HCT116 (cell line): ENCODE measurements around the gene MCF2L. TPM values are rescaled to one million over a fixed set of nuclear protein-coding genes. Genes with fewer than 3 reads are reported as not detected.

Source experiments
- ATAC-seq: fragments of 200-7000 bp; cut with Tn5 transposase; 2 replicates; pipeline ENCODE4 v1.9.1; 2020; ENCODE audit warnings: mild to moderate bottlenecking, moderate library complexity
- BruUV-seq: library from RNA; stranded (reverse); fragments of 400-500 nt; replicated peaks from 2 replicates; lab custom pipeline; 2021; lab: Mats Ljungman, UMichigan
- CTCF ChIA-PET: fragments of 300-600 bp; sonication (Branson Sonifier 250); formaldehyde crosslinking; loops from one replicate; lab custom pipeline; 2021; ENCODE audit warnings: antibody characterized with exemption; lab: Charles Lee
- POLR2A ChIA-PET: fragments of 300-600, 350-600 bp; sonication (Branson Sonifier 250); formaldehyde crosslinking; loops from one replicate; lab custom pipeline; 2021; ENCODE audit warnings: antibody characterized with exemption; lab: Charles Lee
- RAD21 ChIA-PET, 2 experiments: fragments of 300-600 bp; sonication (Branson Sonifier 250); formaldehyde crosslinking; loops; one replicate each; lab custom pipeline; 2023; ENCODE audit warnings: low total read pairs in 2 of 2; ENCODE audit not compliant: uncharacterized antibody in 2 of 2, unreplicated experiment in 2 of 2, low non-redundant PET in 1 of 2; lab: Charles Lee
- DNase-seq: peaks from one replicate; pipeline ENCODE4 v3.0.0-alpha.2; 2010; ENCODE audit warnings: low read depth, low spot score
- H2AFZ ChIP-seq: fragments of 200-600 bp; shearing (Covaris generic), sonication (generic); 2 replicates; pipeline ENCODE4 v1.6.1; 2017; ENCODE audit warnings: low read depth, mixed run types, mixed read lengths, antibody characterized with exemption, low read length; ENCODE audit not compliant: poor library complexity, severe bottlenecking
- H3K27ac ChIP-seq: 2 replicates; pipeline ENCODE4 v1.5.1; 2012; ENCODE audit warnings: low read depth, low read length
- H3K27me3 ChIP-seq: fragments of 200-600 bp; sonication (generic); 2 replicates; pipeline ENCODE4 v1.6.1; 2016; ENCODE audit warnings: mixed run types, low read length, mixed read lengths; ENCODE audit not compliant: insufficient read depth
- H3K36me3 ChIP-seq, 2 experiments: fragments of 200-500 bp in 1 of 2; fragments of 200-600 bp in 1 of 2; sonication (Bioruptor generic) in 1 of 2; sonication (generic) in 1 of 2; 2 replicates each; pipeline versions ENCODE4 v1.5.1 to v1.6.1; 2014 to 2016; ENCODE audit warnings: low read length in 2 of 2, inconsistent platforms in 1 of 2, mixed read lengths in 1 of 2, mixed run types in 1 of 2; ENCODE audit not compliant: insufficient read depth in 2 of 2, control insufficient read depth in 1 of 2
- H3K4me1 ChIP-seq, 2 experiments: fragments of 200-600 bp in 1 of 2; sonication (generic) in 1 of 2; 2 replicates each; pipeline versions ENCODE4 v1.5.1 to v1.6.1; 2012 to 2017; ENCODE audit warnings: low read length in 2 of 2, inconsistent platforms in 1 of 2, mild to moderate bottlenecking in 1 of 2, mixed read lengths in 1 of 2, mixed run types in 1 of 2, moderate library complexity in 1 of 2; ENCODE audit not compliant: insufficient read depth in 2 of 2, control insufficient read depth in 1 of 2
- H3K4me2 ChIP-seq: fragments of 200-600 bp; sonication (generic); 2 replicates; pipeline ENCODE4 v1.6.1; 2017; ENCODE audit warnings: mixed run types, low read length, mixed read lengths
- H3K4me3 ChIP-seq, 2 experiments: fragments of 200-600 bp in 1 of 2; sonication (generic) in 1 of 2; replicated peaks in 1 of 2; 2 replicates each; pipeline ENCODE4 v1.5.1; 2011 to 2016; ENCODE audit warnings: low read length in 2 of 2, control low read depth in 1 of 2, low read depth in 1 of 2, mild to moderate bottlenecking in 1 of 2, mixed read lengths in 1 of 2, mixed run types in 1 of 2
- H3K79me2 ChIP-seq: fragments of 200-600 bp; sonication (generic); 2 replicates; pipeline ENCODE4 v1.6.1; 2017; ENCODE audit warnings: mild to moderate bottlenecking, mixed run types, low read length, moderate library complexity, mixed read lengths; ENCODE audit not compliant: insufficient read depth
- H3K9ac ChIP-seq: fragments of 200-600 bp; sonication (generic); 2 replicates; pipeline ENCODE4 v1.6.1; 2016; ENCODE audit warnings: low read length, mixed read lengths
- H3K9me2 ChIP-seq: fragments of 200-600 bp; sonication (generic), shearing (Covaris generic); 2 replicates; pipeline ENCODE4 v1.6.1; 2017; ENCODE audit warnings: mixed run types, mild to moderate bottlenecking, moderate library complexity; ENCODE audit not compliant: insufficient read depth
- H3K9me3 ChIP-seq, 2 experiments: fragments of 200-500 bp in 1 of 2; fragments of 200-600 bp in 1 of 2; sonication (Bioruptor generic) in 1 of 2; sonication (generic) in 1 of 2; 2 replicates each; pipeline ENCODE4 v1.6.1; 2014 to 2017; ENCODE audit warnings: low read length in 2 of 2, mixed read lengths in 2 of 2, inconsistent platforms in 1 of 2, low read depth in 1 of 2, mild to moderate bottlenecking in 1 of 2, mixed run types in 1 of 2, moderate library complexity in 1 of 2; ENCODE audit not compliant: control insufficient read depth in 1 of 2, insufficient read depth in 1 of 2
- H4K20me1 ChIP-seq: fragments of 200-600 bp; sonication (generic), shearing (Covaris generic); 2 replicates; pipeline ENCODE4 v1.6.1; 2017; ENCODE audit warnings: mixed run types, mild to moderate bottlenecking, moderate library complexity; ENCODE audit not compliant: insufficient read depth
- CEBPB ChIP-seq: IDR thresholded peaks from 2 replicates; pipeline ENCODE4 v1.6.1; 2012; ENCODE audit warnings: low read depth
- EGR1 ChIP-seq: IDR thresholded peaks from 2 replicates; pipeline ENCODE4 v1.6.1; 2012; ENCODE audit warnings: low read depth
- ELF1 ChIP-seq: IDR thresholded peaks from 2 replicates; pipeline ENCODE4 v1.6.1; 2012; ENCODE audit warnings: low read depth, borderline replicate concordance
- EZH2 ChIP-seq: fragments of 200-600 bp; sonication (generic); IDR thresholded peaks from 2 replicates; pipeline ENCODE4 v1.6.1; 2017; ENCODE audit warnings: antibody characterized with exemption, mixed run types
- EZH2phosphoT487 ChIP-seq: fragments of 200-600 bp; IDR thresholded peaks from 2 replicates; pipeline ENCODE4 v1.6.1; 2018; ENCODE audit warnings: antibody characterized with exemption, borderline replicate concordance
- FOSL1 ChIP-seq: IDR thresholded peaks from 2 replicates; pipeline ENCODE4 v1.6.1; 2012; ENCODE audit warnings: low read depth
- POLR2A ChIP-seq: IDR thresholded peaks from 2 replicates; pipeline ENCODE4 v1.7.0; 2011; ENCODE audit warnings: borderline replicate concordance; ENCODE audit not compliant: insufficient read depth, insufficient read length; ENCODE audit errors: extremely low read depth
- RAD21 ChIP-seq: IDR thresholded peaks from 2 replicates; pipeline ENCODE4 v1.6.1; 2012; ENCODE audit warnings: low read depth, mild to moderate bottlenecking
- SP1 ChIP-seq: IDR thresholded peaks from 2 replicates; pipeline ENCODE4 v1.6.1; 2012; ENCODE audit warnings: low read depth
- TCF7L2 ChIP-seq: IDR thresholded peaks from 2 replicates; pipeline ENCODE4 v1.7.0; 2011; ENCODE audit warnings: borderline replicate concordance, inconsistent platforms; ENCODE audit not compliant: insufficient read depth, insufficient read length; ENCODE audit errors: extremely low read depth
- ZNF274 ChIP-seq: fragments of 200-500 bp; sonication (Bioruptor generic); IDR thresholded peaks from 2 replicates; pipeline ENCODE4 v1.6.1; 2014; ENCODE audit warnings: mild to moderate bottlenecking, low read depth, low read length, inconsistent platforms
- intact Hi-C: fragments of 100-400 bp; cut with micrococcal nuclease; formaldehyde crosslinking; loops from 2 replicates; pipeline ENCODE4 v1.10.0; 2022
- total RNA-seq: library from RNA; stranded (reverse); gene quantifications from one replicate; pipeline ENCODE4 v1.2.1, GENCODE V29; 2021; ENCODE audit not compliant: unreplicated experiment
- TF ChIP-seq, protein P1 (sequence below): IDR thresholded peaks from 2 replicates; pipeline ENCODE4 v1.6.1; 2012
- TF ChIP-seq, protein P2 (sequence below): IDR thresholded peaks from 2 replicates; pipeline ENCODE4 v1.6.1; 2012
- TF ChIP-seq, protein P3 (sequence below): IDR thresholded peaks from 2 replicates; pipeline ENCODE4 v1.6.1; 2011; ENCODE audit warnings: mild to moderate bottlenecking, low read length, moderate library complexity; ENCODE audit not compliant: insufficient replicate concordance; ENCODE audit errors: extremely low read depth

MCF2L gene
- total RNA-seq, 1 experiment from 2014 or later = 19.3 TPM

DNA sequence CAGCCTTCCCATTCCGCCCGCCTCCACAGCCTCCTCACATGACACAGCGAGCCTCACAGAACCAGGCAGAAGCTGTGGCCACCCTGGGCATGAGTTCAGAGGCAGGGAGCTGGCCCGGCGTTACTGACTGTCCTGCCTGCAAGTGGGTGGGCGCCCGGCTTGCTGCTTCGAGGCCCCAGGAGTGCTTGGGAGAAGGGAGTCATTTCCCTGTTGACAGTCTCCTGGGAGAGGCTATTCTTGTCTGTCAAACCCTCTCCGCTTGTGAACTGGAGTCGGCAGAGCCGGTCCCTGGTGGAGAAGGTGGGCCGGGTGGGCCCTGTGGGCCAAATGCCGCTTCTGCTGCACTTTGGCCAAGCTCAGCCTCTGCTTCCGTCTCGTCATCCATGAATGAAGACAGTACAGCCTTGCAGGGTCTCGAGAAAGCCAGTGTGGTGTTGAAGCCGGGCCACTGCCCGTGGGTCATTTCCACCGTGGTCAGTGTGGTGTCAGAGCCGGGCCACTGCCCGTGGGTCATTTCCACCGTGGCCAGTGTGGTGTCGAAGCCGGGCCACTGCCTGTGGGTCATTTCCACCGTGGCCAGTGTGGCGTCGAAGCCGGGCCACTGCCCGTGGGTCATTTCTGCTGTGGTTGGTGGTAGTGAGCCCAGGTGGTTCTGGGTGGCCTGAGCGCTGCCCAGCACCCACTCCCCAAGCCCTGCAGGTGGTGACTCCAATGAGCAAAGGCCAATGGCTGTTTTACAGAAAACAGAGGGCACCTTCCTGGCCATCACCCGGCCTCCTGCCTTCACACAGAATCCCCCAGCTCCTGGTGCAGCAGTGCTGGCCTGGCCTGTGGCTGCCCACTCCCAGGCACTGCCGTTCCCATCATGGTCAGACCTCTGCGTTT lies 123.1 kb downstream of the MCF2L start:
- no peak overlapping the region for H2AFZ ChIP-seq
- ATAC-seq (no peak), DNase-seq (no peak)
- BruUV-seq = no TSS peak
- no peaks in the 10 kb centered on the region for H4K20me1 ChIP-seq
- ChIA-PET POLR2A (no interaction called here), RAD21 (no interaction called here), CTCF (no interaction called here)
- H3K4me3 ChIP-seq = no peak overlapping the region
- H3K9me2 ChIP-seq = no peaks in the 10 kb centered on the region
- no peak overlapping the region for H3K4me2 ChIP-seq
- no peaks in the 10 kb centered on the region for H3K9me3 ChIP-seq
- H3K4me1 ChIP-seq = no peaks in the 10 kb centered on the region
- H3K36me3 ChIP-seq = no peaks in the 10 kb centered on the region
- H3K27me3 ChIP-seq = no peaks in the 10 kb centered on the region
- intact Hi-C loops = no loop called here
- TF ChIP-seq ELF1 (no peak), POLR2A (no peak), RAD21 (no peak), FOSL1 (no peak), ZNF274 (no peak), SP1 (no peak)
- TF ChIP-seq, protein P1, sequence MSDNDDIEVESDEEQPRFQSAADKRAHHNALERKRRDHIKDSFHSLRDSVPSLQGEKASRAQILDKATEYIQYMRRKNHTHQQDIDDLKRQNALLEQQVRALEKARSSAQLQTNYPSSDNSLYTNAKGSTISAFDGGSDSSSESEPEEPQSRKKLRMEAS = no peak
- H3K27ac ChIP-seq = no peak overlapping the region
- H3K9ac ChIP-seq = no peak overlapping the region
- H3K79me2 ChIP-seq = no peaks in the 10 kb centered on the region

DNA sequence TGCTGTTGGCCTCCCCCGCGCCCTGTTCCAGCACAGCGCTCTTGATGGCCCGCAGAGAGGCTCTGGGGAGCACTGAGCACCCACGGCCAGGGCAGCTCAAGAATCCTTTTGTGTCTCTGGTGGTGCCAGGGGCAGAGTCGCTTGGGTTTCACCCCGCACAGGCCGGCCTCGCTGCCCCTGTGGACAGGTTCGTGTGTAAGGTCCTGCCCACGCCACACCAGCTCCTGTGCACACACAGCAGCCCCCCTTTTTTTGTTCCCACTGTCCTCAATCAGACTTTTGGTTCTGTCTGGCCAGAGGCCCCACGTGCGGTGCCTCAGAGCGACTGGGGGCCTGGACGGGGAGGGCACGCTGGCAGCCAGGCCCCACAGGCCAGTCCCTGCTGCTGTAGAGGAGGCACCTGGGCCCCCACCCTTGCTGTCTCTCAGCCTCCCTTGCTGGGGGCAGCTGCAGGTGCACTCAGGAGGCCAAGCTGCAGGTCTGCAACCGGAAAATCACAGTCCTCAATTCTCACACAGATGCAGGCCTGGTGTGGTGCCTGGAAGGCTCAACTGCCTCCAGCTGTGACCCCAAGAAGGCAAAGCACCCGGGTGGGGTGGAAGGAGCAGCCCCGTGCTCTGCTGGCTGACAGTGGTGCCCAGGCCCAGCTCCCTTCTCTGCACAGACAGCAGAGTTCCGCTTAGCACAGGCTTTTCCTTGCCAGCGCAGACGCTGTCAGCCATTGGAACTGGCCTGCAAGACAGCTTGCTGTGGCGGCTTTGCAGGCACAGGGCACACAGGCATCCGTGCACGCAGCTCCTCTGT lies 124.0 kb downstream of the MCF2L start:
- Histone ChIP-seq H3K4me2 (no peak overlapping the region), H3K27me3 (no peaks in the 10 kb centered on the region), H3K9ac (no peak overlapping the region), H3K4me1 (no peaks in the 10 kb centered on the region), H3K4me3 (no peak overlapping the region), H3K36me3 (no peaks in the 10 kb centered on the region), H4K20me1 (no peaks in the 10 kb centered on the region), H3K9me2 (no peaks in the 10 kb centered on the region), H3K9me3 (no peaks in the 10 kb centered on the region), H3K79me2 (no peaks in the 10 kb centered on the region), H3K27ac (no peak overlapping the region), H2AFZ (no peak overlapping the region)
- RAD21 ChIA-PET = no interaction called here
- POLR2A ChIA-PET = no interaction called here
- no TSS peak for BruUV-seq
- intact Hi-C loops = no loop called here
- ATAC-seq (no peak), DNase-seq (no peak)
- CTCF ChIA-PET = no interaction called here
- TF ChIP-seq POLR2A (no peak), ZNF274 (no peak), EZH2phosphoT487 (no peak), ELF1 (no peak), EZH2 (no peak), RAD21 (no peak), TCF7L2 (no peak), CEBPB (no peak), EGR1 (no peak)
- TF ChIP-seq, protein P2, sequence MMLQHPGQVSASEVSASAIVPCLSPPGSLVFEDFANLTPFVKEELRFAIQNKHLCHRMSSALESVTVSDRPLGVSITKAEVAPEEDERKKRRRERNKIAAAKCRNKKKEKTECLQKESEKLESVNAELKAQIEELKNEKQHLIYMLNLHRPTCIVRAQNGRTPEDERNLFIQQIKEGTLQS = no peak
- TF ChIP-seq, protein P3, sequence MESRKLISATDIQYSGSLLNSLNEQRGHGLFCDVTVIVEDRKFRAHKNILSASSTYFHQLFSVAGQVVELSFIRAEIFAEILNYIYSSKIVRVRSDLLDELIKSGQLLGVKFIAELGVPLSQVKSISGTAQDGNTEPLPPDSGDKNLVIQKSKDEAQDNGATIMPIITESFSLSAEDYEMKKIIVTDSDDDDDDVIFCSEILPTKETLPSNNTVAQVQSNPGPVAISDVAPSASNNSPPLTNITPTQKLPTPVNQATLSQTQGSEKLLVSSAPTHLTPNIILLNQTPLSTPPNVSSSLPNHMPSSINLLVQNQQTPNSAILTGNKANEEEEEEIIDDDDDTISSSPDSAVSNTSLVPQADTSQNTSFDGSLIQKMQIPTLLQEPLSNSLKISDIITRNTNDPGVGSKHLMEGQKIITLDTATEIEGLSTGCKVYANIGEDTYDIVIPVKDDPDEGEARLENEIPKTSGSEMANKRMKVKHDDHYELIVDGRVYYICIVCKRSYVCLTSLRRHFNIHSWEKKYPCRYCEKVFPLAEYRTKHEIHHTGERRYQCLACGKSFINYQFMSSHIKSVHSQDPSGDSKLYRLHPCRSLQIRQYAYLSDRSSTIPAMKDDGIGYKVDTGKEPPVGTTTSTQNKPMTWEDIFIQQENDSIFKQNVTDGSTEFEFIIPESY = no peak
